ENCODE measurements around the gene PRKCE. TPM values are rescaled to one million over a fixed set of nuclear protein-coding genes. Genes with fewer than 3 reads are reported as not detected.

PRKCE gene
- total and polyA plus RNA-seq, 2 experiments from 2014 or later = 13.2 to 19.2 TPM

DNA sequence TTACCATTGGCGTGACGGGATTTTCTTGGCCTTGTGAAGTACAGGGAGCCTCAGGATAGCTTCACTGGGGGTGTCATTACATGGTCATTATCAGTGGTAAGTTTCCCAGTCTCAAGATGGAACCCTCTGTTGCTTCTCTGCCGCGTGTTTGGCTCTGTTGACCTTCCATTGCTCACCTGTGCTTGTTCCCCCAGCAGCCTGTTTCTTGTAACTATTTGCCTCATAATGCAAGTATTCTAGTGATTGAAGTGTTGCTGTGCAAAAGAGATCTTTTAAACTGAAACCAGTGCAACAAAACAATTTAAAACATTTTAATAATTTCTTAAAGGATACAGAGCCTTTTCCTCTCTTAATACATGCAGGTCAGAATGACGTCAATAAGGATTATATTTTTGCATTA lies 24.6 kb downstream of the PRKCE start:
- Histone ChIP-seq H3K4me1 (ENCODE audit: low read depth) (peaks cover 37% of the 10 kb centered on the region), H3K36me3 (no peaks in the 10 kb centered on the region), H3K4me3 (no peak overlapping the region), H3K27ac (peak overlapping the region; percentile 64), H3K27me3 (no peaks in the 10 kb centered on the region), H3K9me3 (ENCODE audit: low read depth) (no peaks in the 10 kb centered on the region)
- DNase-seq (ENCODE audit: low read depth in 1 of 2, low spot score in 1 of 2) = no peak
- TF ChIP-seq, protein P1, sequence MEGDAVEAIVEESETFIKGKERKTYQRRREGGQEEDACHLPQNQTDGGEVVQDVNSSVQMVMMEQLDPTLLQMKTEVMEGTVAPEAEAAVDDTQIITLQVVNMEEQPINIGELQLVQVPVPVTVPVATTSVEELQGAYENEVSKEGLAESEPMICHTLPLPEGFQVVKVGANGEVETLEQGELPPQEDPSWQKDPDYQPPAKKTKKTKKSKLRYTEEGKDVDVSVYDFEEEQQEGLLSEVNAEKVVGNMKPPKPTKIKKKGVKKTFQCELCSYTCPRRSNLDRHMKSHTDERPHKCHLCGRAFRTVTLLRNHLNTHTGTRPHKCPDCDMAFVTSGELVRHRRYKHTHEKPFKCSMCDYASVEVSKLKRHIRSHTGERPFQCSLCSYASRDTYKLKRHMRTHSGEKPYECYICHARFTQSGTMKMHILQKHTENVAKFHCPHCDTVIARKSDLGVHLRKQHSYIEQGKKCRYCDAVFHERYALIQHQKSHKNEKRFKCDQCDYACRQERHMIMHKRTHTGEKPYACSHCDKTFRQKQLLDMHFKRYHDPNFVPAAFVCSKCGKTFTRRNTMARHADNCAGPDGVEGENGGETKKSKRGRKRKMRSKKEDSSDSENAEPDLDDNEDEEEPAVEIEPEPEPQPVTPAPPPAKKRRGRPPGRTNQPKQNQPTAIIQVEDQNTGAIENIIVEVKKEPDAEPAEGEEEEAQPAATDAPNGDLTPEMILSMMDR (IDR thresholded peaks at IDR 0.05; ENCODE audit: low read depth, low read length) = no peak

DNA sequence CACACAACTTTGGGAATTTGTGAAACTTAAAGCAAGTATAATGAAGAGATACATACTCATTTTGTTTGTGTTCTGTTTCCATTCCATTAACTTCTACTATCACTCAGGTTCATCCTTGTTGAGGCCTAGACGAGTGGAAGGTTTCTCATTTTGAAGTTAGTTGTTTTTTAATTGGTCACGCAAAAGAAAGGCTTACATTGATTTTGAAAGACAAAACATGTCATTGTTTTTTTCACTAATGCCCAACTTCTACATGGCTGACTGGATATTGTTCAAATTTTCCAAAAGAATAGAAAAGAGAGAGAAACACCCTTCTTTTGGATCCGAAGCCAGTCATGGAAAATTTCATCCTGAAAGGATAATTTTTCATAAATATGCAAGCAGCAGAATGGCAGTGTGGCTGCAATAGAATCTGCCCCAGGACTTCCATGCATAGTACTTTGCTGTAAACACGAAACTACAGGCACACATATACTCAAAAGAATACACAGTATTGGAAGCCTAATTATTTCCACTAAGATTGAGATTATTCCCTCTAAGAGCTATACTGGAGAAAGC lies 27.4 kb downstream of the PRKCE start:
- Histone ChIP-seq H3K36me3 (no peaks in the 10 kb centered on the region), H3K27ac (no peak overlapping the region), H3K9me3 (ENCODE audit: low read depth) (no peaks in the 10 kb centered on the region), H3K4me1 (ENCODE audit: low read depth) (peaks cover 38% of the 10 kb centered on the region), H3K27me3 (no peaks in the 10 kb centered on the region), H3K4me3 (no peak overlapping the region)
- TF ChIP-seq, protein P1 (IDR thresholded peaks at IDR 0.05; ENCODE audit: low read depth, low read length) = no peak
- DNase-seq (ENCODE audit: low read depth in 1 of 2, low spot score in 1 of 2) = no peak

DNA sequence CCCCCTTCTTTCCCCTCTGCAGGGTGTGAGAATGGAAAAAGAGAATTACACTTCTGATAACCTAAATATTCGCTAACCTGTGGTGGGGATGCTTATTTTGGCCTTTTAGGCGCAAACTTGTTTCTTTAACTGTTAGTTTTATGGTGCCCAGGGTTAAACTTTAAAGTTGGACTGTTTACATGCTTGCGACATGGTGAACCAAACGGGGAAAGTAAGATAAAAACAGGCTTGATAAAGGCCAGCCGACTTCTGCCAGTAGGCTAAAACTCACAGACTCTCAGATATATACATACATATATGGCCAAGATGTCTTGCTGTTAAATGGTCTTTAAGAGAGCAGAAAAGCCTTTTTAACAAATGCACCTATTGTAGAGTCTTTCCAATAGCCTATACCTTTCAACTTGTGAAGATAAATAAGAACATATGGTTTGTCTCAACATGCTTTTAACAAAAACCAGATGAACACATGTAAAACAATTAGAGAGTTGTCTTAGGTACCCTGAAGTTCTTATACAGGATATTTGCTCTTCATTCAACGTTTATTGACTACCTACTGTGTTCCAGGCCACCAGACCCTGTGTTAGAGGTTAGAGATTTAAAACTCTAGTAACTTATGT lies 29.0 kb downstream of the PRKCE start:
- Histone ChIP-seq H3K4me1 (ENCODE audit: low read depth) (peaks cover 23% of the 10 kb centered on the region), H3K36me3 (no peaks in the 10 kb centered on the region), H3K4me3 (no peak overlapping the region), H3K27ac (peak overlapping the region; percentile 19), H3K27me3 (no peaks in the 10 kb centered on the region), H3K9me3 (ENCODE audit: low read depth) (no peaks in the 10 kb centered on the region)
- TF ChIP-seq, protein P1 (IDR thresholded peaks at IDR 0.05; ENCODE audit: low read depth, low read length) = no peak
- peak in 1 of 2 donors; percentile 29 for DNase-seq (ENCODE audit: low read depth in 1 of 2, low spot score in 1 of 2)

DNA sequence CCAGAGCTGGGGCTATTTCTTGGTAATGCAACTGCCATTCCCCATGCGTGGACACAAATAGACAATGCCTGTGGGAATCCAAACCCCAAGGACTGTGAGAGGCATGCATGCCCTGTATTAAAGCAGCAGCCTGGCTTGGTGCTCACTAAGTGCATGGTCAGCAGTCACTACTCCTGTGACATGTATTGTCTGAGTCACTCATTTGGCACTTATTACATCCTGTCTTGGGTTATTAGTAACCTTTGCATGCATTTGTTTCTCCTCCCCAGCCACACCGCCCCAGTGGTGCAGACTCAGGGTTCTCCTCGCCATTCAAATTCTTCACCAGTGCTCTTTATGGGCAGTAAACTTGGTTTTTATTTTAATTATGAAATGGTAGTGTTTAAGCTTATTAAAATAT lies 30.2 kb downstream of the PRKCE start:
- Histone ChIP-seq H3K27ac (no peak overlapping the region), H3K27me3 (no peaks in the 10 kb centered on the region), H3K4me3 (no peak overlapping the region), H3K36me3 (no peaks in the 10 kb centered on the region), H3K9me3 (ENCODE audit: low read depth) (no peaks in the 10 kb centered on the region), H3K4me1 (ENCODE audit: low read depth) (peaks cover 13% of the 10 kb centered on the region)
- DNase-seq (ENCODE audit: low read depth in 1 of 2, low spot score in 1 of 2) = peak in 1 of 2 donors; percentile 80
- TF ChIP-seq, protein P1 (IDR thresholded peaks at IDR 0.05; ENCODE audit: low read depth, low read length) = no peak

DNA sequence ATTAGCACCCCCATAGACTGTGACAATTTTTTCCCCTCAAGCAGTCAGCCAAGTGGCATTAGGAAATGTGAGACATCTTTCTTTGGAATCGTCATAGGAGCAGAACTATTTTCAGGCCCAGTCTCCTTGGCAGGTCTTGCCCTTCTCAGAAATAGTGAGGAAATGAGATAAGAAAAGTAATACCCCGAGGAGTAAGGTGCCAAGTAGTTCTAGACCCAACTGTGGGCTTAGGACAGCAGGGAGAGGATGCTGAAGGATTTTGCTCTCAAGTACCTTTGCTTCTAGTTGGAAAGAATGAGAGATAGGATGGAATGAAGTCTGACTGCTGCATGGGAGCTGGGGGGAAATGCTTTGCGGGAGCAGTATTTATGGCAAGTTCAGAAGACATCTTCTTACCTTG lies 31.8 kb downstream of the PRKCE start:
- TF ChIP-seq, protein P1 (IDR thresholded peaks at IDR 0.05; ENCODE audit: low read depth, low read length) = no peak
- Histone ChIP-seq H3K4me1 (ENCODE audit: low read depth) (peaks cover 14% of the 10 kb centered on the region), H3K9me3 (ENCODE audit: low read depth) (no peaks in the 10 kb centered on the region), H3K27me3 (no peaks in the 10 kb centered on the region), H3K36me3 (no peaks in the 10 kb centered on the region), H3K4me3 (no peak overlapping the region), H3K27ac (no peak overlapping the region)
- DNase-seq (ENCODE audit: low read depth in 1 of 2, low spot score in 1 of 2) = no peak
